SK-N-SH treated with all-trans-retinoic acid at 6 μM for 48 hours (cell line): ENCODE data around the gene MX2.

Experiments
- ATAC-seq: fragments of 200-7000 bp; cut with Tn5 transposase; 3 replicates; pipeline ENCODE4 v1.9.1; 2020; ENCODE audit warnings: mild to moderate bottlenecking, moderate library complexity
- ARNTL ChIP-seq: fragments of 450-650 bp; formaldehyde crosslinking; IDR thresholded peaks from 2 replicates; pipeline ENCODE4 v1.5.0; 2020; ENCODE audit warnings: low read depth, mild to moderate bottlenecking, moderate library complexity, borderline replicate concordance
- BACH2 ChIP-seq: fragments of 250-450 bp; sonication (Bioruptor Pico); IDR thresholded peaks from 2 replicates; pipeline ENCODE4 v1.9.0; 2021; ENCODE audit warnings: mild to moderate bottlenecking, borderline replicate concordance
- CSDC2 ChIP-seq: fragments of 250-450 bp; sonication (Bioruptor Pico); IDR thresholded peaks from 2 replicates; pipeline ENCODE4 v1.5.0; 2020; ENCODE audit warnings: mild to moderate bottlenecking, moderate library complexity
- CSRNP3 ChIP-seq: fragments of 250-450 bp; sonication (Bioruptor Pico); IDR thresholded peaks from 2 replicates; pipeline ENCODE4 v1.5.1; 2021; ENCODE audit warnings: mild to moderate bottlenecking, moderate library complexity
- ESRRG ChIP-seq: fragments of 250-450 bp; sonication (Bioruptor Pico); IDR thresholded peaks from 2 replicates; pipeline ENCODE4 v1.6.1; 2021; ENCODE audit warnings: mild to moderate bottlenecking
- GLIS3 ChIP-seq: fragments of 250-450 bp; sonication (Bioruptor Pico); IDR thresholded peaks from 2 replicates; pipeline ENCODE4 v1.5.0; 2020; ENCODE audit warnings: mild to moderate bottlenecking, moderate library complexity
- ISL1 ChIP-seq: fragments of 250-450 bp; sonication (Bioruptor Pico); IDR thresholded peaks from 2 replicates; pipeline ENCODE4 v2.1.2; 2022; ENCODE audit warnings: mild to moderate bottlenecking, moderate library complexity
- POU6F1 ChIP-seq: fragments of 250-450 bp; sonication (Bioruptor Pico); IDR thresholded peaks from 2 replicates; pipeline ENCODE4 v1.8.0; 2021; ENCODE audit warnings: low read depth, mild to moderate bottlenecking, moderate library complexity, borderline replicate concordance
- PPARA ChIP-seq: fragments of 250-450 bp; sonication (Bioruptor Pico); IDR thresholded peaks from 2 replicates; pipeline ENCODE4 v1.5.0; 2020; ENCODE audit warnings: mild to moderate bottlenecking, borderline replicate concordance
- RARB ChIP-seq: fragments of 250-450 bp; sonication (Bioruptor Pico); IDR thresholded peaks from 2 replicates; pipeline ENCODE4 v1.8.0; 2021; ENCODE audit warnings: mild to moderate bottlenecking, moderate library complexity
- SNAI2 ChIP-seq: fragments of 250-450 bp; sonication (Bioruptor Pico); IDR thresholded peaks from 2 replicates; pipeline ENCODE4 v1.5.0; 2020; ENCODE audit warnings: mild to moderate bottlenecking, moderate library complexity
- TCF4 ChIP-seq: fragments of 250-450 bp; sonication (Bioruptor Pico); IDR thresholded peaks from 2 replicates; pipeline ENCODE4 v1.8.0; 2021; ENCODE audit warnings: mild to moderate bottlenecking, moderate library complexity, borderline replicate concordance
- TOX ChIP-seq: fragments of 250-450 bp; sonication (Bioruptor Pico); IDR thresholded peaks from 2 replicates; pipeline ENCODE4 v1.8.0; 2021; ENCODE audit warnings: mild to moderate bottlenecking, moderate library complexity, borderline replicate concordance
- TSHZ2 ChIP-seq: fragments of 250-450 bp; sonication (Bioruptor Pico); IDR thresholded peaks from 2 replicates; pipeline ENCODE4 v1.5.0; 2020; ENCODE audit warnings: mild to moderate bottlenecking, moderate library complexity
- ZC3H10 ChIP-seq: fragments of 250-450 bp; sonication (Bioruptor Pico); IDR thresholded peaks from 2 replicates; pipeline ENCODE4 v1.5.1; 2021; ENCODE audit warnings: mild to moderate bottlenecking, moderate library complexity
- ZFP3 ChIP-seq: fragments of 250-450 bp; sonication (Bioruptor Pico); IDR thresholded peaks from 2 replicates; pipeline ENCODE4 v1.5.0; 2020; ENCODE audit warnings: mild to moderate bottlenecking, moderate library complexity
- ZFP30 ChIP-seq: fragments of 450-650 bp; formaldehyde crosslinking; IDR thresholded peaks from 2 replicates; pipeline ENCODE4 v1.5.0; 2022; ENCODE audit warnings: mild to moderate bottlenecking, moderate library complexity
- ZNF565 ChIP-seq: fragments of 450-650 bp; formaldehyde crosslinking; conservative IDR thresholded peaks from 2 replicates; pipeline ENCODE4 v1.5.0; 2020; ENCODE audit warnings: low read depth, mild to moderate bottlenecking, moderate library complexity
- ZNF70 ChIP-seq: fragments of 450-650 bp; formaldehyde crosslinking; IDR thresholded peaks from 2 replicates; pipeline ENCODE4 v1.5.0; 2020; ENCODE audit warnings: mild to moderate bottlenecking, moderate library complexity
- ZNF8 ChIP-seq: fragments of 450-650 bp; formaldehyde crosslinking; IDR thresholded peaks from 2 replicates; pipeline ENCODE4 v1.5.0; 2020; ENCODE audit warnings: mild to moderate bottlenecking, moderate library complexity
- TF ChIP-seq, protein P1 (sequence below): fragments of 250-450 bp; sonication (Bioruptor Pico); IDR thresholded peaks from 2 replicates; pipeline ENCODE4 v1.5.1; 2020; ENCODE audit warnings: low read depth, mild to moderate bottlenecking, moderate library complexity

MX2 gene

GRCh38 chr21:41406340-41406739 is 44.5 kb downstream of the MX2 start:
- TF ChIP-seq ISL1 = no peak
- no peak for TF ChIP-seq PPARA (CRISPR knock-in tag)
- TF ChIP-seq ESRRG (CRISPR knock-in tag) = no peak
- no peak for TF ChIP-seq ZC3H10 (CRISPR knock-in tag)
- no peak for TF ChIP-seq ARNTL
- TF ChIP-seq ZNF565 (CRISPR knock-in tag) = no peak
- TF ChIP-seq, protein P1, sequence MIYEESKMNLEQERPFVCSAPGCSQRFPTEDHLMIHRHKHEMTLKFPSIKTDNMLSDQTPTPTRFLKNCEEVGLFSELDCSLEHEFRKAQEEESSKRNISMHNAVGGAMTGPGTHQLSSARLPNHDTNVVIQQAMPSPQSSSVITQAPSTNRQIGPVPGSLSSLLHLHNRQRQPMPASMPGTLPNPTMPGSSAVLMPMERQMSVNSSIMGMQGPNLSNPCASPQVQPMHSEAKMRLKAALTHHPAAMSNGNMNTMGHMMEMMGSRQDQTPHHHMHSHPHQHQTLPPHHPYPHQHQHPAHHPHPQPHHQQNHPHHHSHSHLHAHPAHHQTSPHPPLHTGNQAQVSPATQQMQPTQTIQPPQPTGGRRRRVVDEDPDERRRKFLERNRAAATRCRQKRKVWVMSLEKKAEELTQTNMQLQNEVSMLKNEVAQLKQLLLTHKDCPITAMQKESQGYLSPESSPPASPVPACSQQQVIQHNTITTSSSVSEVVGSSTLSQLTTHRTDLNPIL (CRISPR knock-in tag) = no peak
- no peak for TF ChIP-seq TCF4 (CRISPR knock-in tag)
- no peak for TF ChIP-seq POU6F1
- TF ChIP-seq RARB = no peak
- no peak for TF ChIP-seq ZNF70 (CRISPR knock-in tag)
- TF ChIP-seq CSRNP3 (CRISPR knock-in tag) = no peak
- TF ChIP-seq SNAI2 (CRISPR knock-in tag) = no peak
- no peak for TF ChIP-seq TOX
- no peak for TF ChIP-seq CSDC2 (CRISPR knock-in tag)
- no peak for TF ChIP-seq BACH2 (CRISPR knock-in tag)
- TF ChIP-seq GLIS3 (CRISPR knock-in tag) = no peak
- no peak for TF ChIP-seq ZFP3 (CRISPR knock-in tag)
- TF ChIP-seq TSHZ2 (CRISPR knock-in tag) = no peak
- TF ChIP-seq, all 23 proteins: peak for 0

GRCh38 chr21:41407541-41408460 is 46.0 kb downstream of the MX2 start:
- no peak for TF ChIP-seq ESRRG (CRISPR knock-in tag)
- no peak for TF ChIP-seq ISL1
- no peak for TF ChIP-seq POU6F1
- TF ChIP-seq ZC3H10 (CRISPR knock-in tag) = no peak
- TF ChIP-seq CSDC2 (CRISPR knock-in tag) = no peak
- TF ChIP-seq ZFP30 = no peak
- TF ChIP-seq TOX = no peak
- TF ChIP-seq BACH2 (CRISPR knock-in tag) = no peak
- TF ChIP-seq RARB = no peak
- TF ChIP-seq PPARA (CRISPR knock-in tag) = no peak
- TF ChIP-seq SNAI2 (CRISPR knock-in tag) = no peak
- no peak for TF ChIP-seq ZNF8
- TF ChIP-seq, protein P1 (CRISPR knock-in tag) = no peak
- TF ChIP-seq ZFP3 (CRISPR knock-in tag) = no peak
- no peak for TF ChIP-seq ARNTL
- no peak for TF ChIP-seq GLIS3 (CRISPR knock-in tag)
- no peak for TF ChIP-seq ZNF565 (CRISPR knock-in tag)
- no peak for TF ChIP-seq CSRNP3 (CRISPR knock-in tag)
- ATAC-seq = no peak

More at GRCh38 chr21:41406340-41406739, 44.5 kb downstream of the MX2 start:
- ATAC-seq = no peak
